ENCODE measurements around the gene SLC39A9. TPM values are rescaled to one million over a fixed set of nuclear protein-coding genes. Genes with fewer than 3 reads are reported as not detected.

SLC39A9 gene
- total RNA-seq, 1 experiment from 2014 or later = 44.1 TPM

- no peak for TF ChIP-seq USF2 (CRISPR knock-in tag; IDR thresholded peaks at IDR 0.05)
Observed at GRCh38 chr14:69358966-69359365, 39.5 kb upstream of the SLC39A9 start (continued).

- no peak for DNase-seq (ENCODE audit: low spot score)
- H3K27me3 Mint-ChIP-seq (ENCODE audit: low read depth) = no peaks in the 10 kb centered on the region
- no peak overlapping the region for H3K4me3 Mint-ChIP-seq
- POLR2A ChIA-PET = no interaction called here
- no peaks in the 10 kb centered on the region for H3K4me1 Mint-ChIP-seq
- no peak overlapping the region for H3K27ac Mint-ChIP-seq
- no peak for TF ChIP-seq E2F4 (CRISPR knock-in tag; IDR thresholded peaks at IDR 0.05; ENCODE audit: borderline replicate concordance, low read depth)
- no peak for TF ChIP-seq ZNF121 (CRISPR knock-in tag; IDR thresholded peaks at IDR 0.05)
- TF ChIP-seq ZNF423 (CRISPR knock-in tag; IDR thresholded peaks at IDR 0.05) = no peak
- TF ChIP-seq ATF6 (CRISPR knock-in tag; IDR thresholded peaks at IDR 0.05) = no peak
- TF ChIP-seq ZNF532 (CRISPR knock-in tag; IDR thresholded peaks at IDR 0.05; ENCODE audit: borderline replicate concordance) = no peak
- TF ChIP-seq ZNF416 (CRISPR knock-in tag; IDR thresholded peaks at IDR 0.05) = no peak
- TF ChIP-seq MYBL2 (CRISPR knock-in tag; IDR thresholded peaks at IDR 0.05) = no peak
- TF ChIP-seq HMGXB4 (CRISPR knock-in tag; IDR thresholded peaks at IDR 0.05) = no peak
- TF ChIP-seq ZNF425 (CRISPR knock-in tag; conservative IDR thresholded peaks at IDR 0.05) = no peak
- TF ChIP-seq EMX1 (CRISPR knock-in tag; IDR thresholded peaks at IDR 0.05) = no peak
- TF ChIP-seq ZMAT4 (CRISPR knock-in tag; IDR thresholded peaks at IDR 0.05) = no peak
- TF ChIP-seq RELA (CRISPR knock-in tag; IDR thresholded peaks at IDR 0.05; ENCODE audit: borderline replicate concordance) = no peak
- no peak for TF ChIP-seq GTF2I (CRISPR knock-in tag; conservative IDR thresholded peaks at IDR 0.05)
- TF ChIP-seq NFE2L1 (CRISPR knock-in tag; IDR thresholded peaks at IDR 0.05) = no peak
- H3K36me3 Mint-ChIP-seq = no peaks in the 10 kb centered on the region
- CTCF ChIA-PET = interaction anchor here (0.6 to 6.6 kb wide), 3 partner anchors 11 to 220 kb away, joined by 3 to 60 read pairs (median 35); partner anchors contain the start of gene GALNT16
- no peaks in the 10 kb centered on the region for H3K9me3 Mint-ChIP-seq
- no peak for ATAC-seq
Observed at GRCh38 chr14:69360438-69361108, 37.9 kb upstream of the SLC39A9 start.
